Mesenchymal stem cell (in vitro differentiated cells and primary cell): ENCODE data around the gene SAA2.
A peak's percentile ranks its signal among the peaks of the same experiment; 100 is the strongest.
"Not testable (repeated sequence)": the region's sequence is repeated elsewhere in the genome, so short reads cannot be mapped to it uniquely, and the experiment has no call there.

Experiments used
- DNase-seq: peaks from one replicate; pipeline ENCODE4 v3.0.0-alpha.2; 2013
- H2AFZ ChIP-seq: one replicate; pipeline ENCODE4 v1.6.1; 2013; ENCODE audit warnings: low read depth, mild to moderate bottlenecking, control low read depth, inconsistent platforms, low read length, moderate library complexity
- H2AK5ac ChIP-seq: 2 replicates; pipeline ENCODE4 v1.6.1; 2013; ENCODE audit warnings: low read length, moderate library complexity, mild to moderate bottlenecking, inconsistent platforms; ENCODE audit not compliant: severe bottlenecking
- H2BK120ac ChIP-seq: one replicate; pipeline ENCODE4 v1.6.1; 2013; ENCODE audit warnings: low read depth, mild to moderate bottlenecking, inconsistent platforms, low read length, moderate library complexity
- H2BK12ac ChIP-seq, 2 experiments: one replicate each; pipeline ENCODE4 v1.6.1; 2013; ENCODE audit warnings: inconsistent platforms in 2 of 2, low read length in 2 of 2, mild to moderate bottlenecking in 2 of 2, moderate library complexity in 2 of 2, control low read depth in 1 of 2
- H2BK15ac ChIP-seq: one replicate; pipeline ENCODE4 v1.6.1; 2013; ENCODE audit warnings: mild to moderate bottlenecking, low read depth, inconsistent platforms; ENCODE audit not compliant: poor library complexity, severe bottlenecking
- H2BK5ac ChIP-seq: 2 replicates; pipeline ENCODE4 v1.6.1; 2013; ENCODE audit warnings: low read depth, mild to moderate bottlenecking, low read length, control low read depth, inconsistent platforms; ENCODE audit not compliant: poor library complexity, severe bottlenecking
- H3K14ac ChIP-seq, 2 experiments: one replicate each; pipeline ENCODE4 v1.6.1; 2013; ENCODE audit warnings: inconsistent platforms in 2 of 2, low read length in 2 of 2, control low read depth in 1 of 2, mild to moderate bottlenecking in 1 of 2, moderate library complexity in 1 of 2
- H3K18ac ChIP-seq, 2 experiments: one replicate each; pipeline ENCODE4 v1.6.1; 2013; ENCODE audit warnings: inconsistent platforms in 2 of 2, low read length in 2 of 2, control low read depth in 1 of 2, low read depth in 1 of 2, mild to moderate bottlenecking in 1 of 2
- H3K23ac ChIP-seq, 2 experiments: one replicate each; pipeline ENCODE4 v1.6.1; 2013; ENCODE audit warnings: inconsistent platforms in 2 of 2, low read length in 2 of 2, mild to moderate bottlenecking in 2 of 2, moderate library complexity in 2 of 2, control low read depth in 1 of 2
- H3K27ac ChIP-seq: 2 replicates; pipeline ENCODE4 v1.5.1; 2013; ENCODE audit warnings: mild to moderate bottlenecking, moderate library complexity, low read length, control low read depth, inconsistent platforms; ENCODE audit not compliant: poor library complexity, severe bottlenecking
- H3K27me3 ChIP-seq, 2 experiments: 2 replicates each; pipeline versions ENCODE4 v1.6.1 to v1.7.0; 2013; ENCODE audit warnings: low read length in 2 of 2, mild to moderate bottlenecking in 2 of 2, moderate library complexity in 2 of 2, control low read depth in 1 of 2, inconsistent platforms in 1 of 2; ENCODE audit not compliant: control insufficient read depth in 1 of 2, insufficient read depth in 1 of 2
- H3K36me3 ChIP-seq, 2 experiments: 2 replicates each; pipeline versions ENCODE4 v1.6.1 to v1.7.0; 2013; ENCODE audit warnings: low read length in 2 of 2, control low read depth in 1 of 2, inconsistent platforms in 1 of 2, low read depth in 1 of 2, mild to moderate bottlenecking in 1 of 2; ENCODE audit not compliant: insufficient read depth in 2 of 2, control insufficient read depth in 1 of 2
- H3K4ac ChIP-seq, 2 experiments: one replicate each; pipeline ENCODE4 v1.6.1; 2013; ENCODE audit warnings: inconsistent platforms in 2 of 2, low read length in 2 of 2, mild to moderate bottlenecking in 2 of 2, moderate library complexity in 2 of 2, control low read depth in 1 of 2, low read depth in 1 of 2
- H3K4me1 ChIP-seq: 2 replicates; pipeline ENCODE4 v1.6.1; 2013; ENCODE audit warnings: low read depth, low read length, control low read depth; ENCODE audit not compliant: control insufficient read depth, insufficient read depth
- H3K4me2 ChIP-seq: 2 replicates; pipeline ENCODE4 v1.6.1; 2013; ENCODE audit warnings: low read length, mild to moderate bottlenecking, inconsistent platforms; ENCODE audit not compliant: poor library complexity, severe bottlenecking
- H3K4me3 ChIP-seq, 2 experiments: 2 replicates each; pipeline versions ENCODE4 v1.5.1 to v1.7.0; 2013; ENCODE audit warnings: low read length in 2 of 2, mild to moderate bottlenecking in 2 of 2, control low read depth in 1 of 2, low read depth in 1 of 2; ENCODE audit not compliant: insufficient read depth in 1 of 2
- H3K79me1 ChIP-seq: replicated peaks from 2 replicates; pipeline ENCODE4 v1.6.1; 2013; ENCODE audit warnings: mild to moderate bottlenecking, control low read depth, low read length, inconsistent platforms; ENCODE audit not compliant: poor library complexity, severe bottlenecking
- H3K9ac ChIP-seq: 2 replicates; pipeline ENCODE4 v1.7.0; 2013; ENCODE audit warnings: mild to moderate bottlenecking, low read length, moderate library complexity
- H3K9me3 ChIP-seq: 2 replicates; pipeline ENCODE4 v1.7.0; 2013; ENCODE audit warnings: mild to moderate bottlenecking, low read length; ENCODE audit not compliant: control insufficient read depth
- H4K8ac ChIP-seq: one replicate; pipeline ENCODE4 v1.6.1; 2013; ENCODE audit warnings: inconsistent platforms, mild to moderate bottlenecking, low read length, moderate library complexity
- H4K91ac ChIP-seq: one replicate; pipeline ENCODE4 v1.6.1; 2013; ENCODE audit warnings: mild to moderate bottlenecking, low read length, inconsistent platforms
- WGBS: methylation state at CpG from one replicate; pipeline ENCODE4 v1.1.7; 2013; ENCODE audit warnings: mixed read lengths; 5-methylcytosine and 5-hydroxymethylcytosine counted together

The SAA2 gene

DNA sequence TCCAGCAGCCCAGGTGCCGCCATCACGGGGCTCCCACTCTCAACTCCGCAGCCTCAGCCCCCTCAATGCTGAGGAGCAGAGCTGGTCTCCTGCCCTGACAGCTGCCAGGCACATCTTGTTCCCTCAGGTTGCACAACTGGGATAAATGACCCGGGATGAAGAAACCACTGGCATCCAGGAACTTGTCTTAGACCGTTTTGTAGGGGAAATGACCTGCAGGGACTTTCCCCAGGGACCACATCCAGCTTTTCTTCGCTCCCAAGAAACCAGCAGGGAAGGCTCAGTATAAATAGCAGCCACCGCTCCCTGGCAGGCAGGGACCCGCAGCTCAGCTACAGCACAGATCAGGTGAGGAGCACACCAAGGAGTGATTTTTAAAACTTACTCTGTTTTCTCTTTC, 17.5 kb upstream of the SAA2 start, which contains the start of gene SAA1:
SAA1 (plus strand) TSS at position 316 of the 400 bp plus-strand sequence. CDS start 624 bp downstream, outside the sequence.
- H3K4ac ChIP-seq, result no peak within 1 kb of the TSS
- no peak within 1 kb of the TSS for H2BK15ac ChIP-seq
- peaks cover 4% of the 10 kb centered on the region for H3K4me1 ChIP-seq
- no peaks in the 10 kb centered on the region for H3K36me3 ChIP-seq
- WGBS, result 76% methylated on average over 6 of the region's 8 CpGs
- no peak within 1 kb of the TSS for H3K27ac ChIP-seq
- peaks cover 7 to 18% of the 10 kb centered on the region in 2 experiments for H3K27me3 ChIP-seq
- H4K8ac ChIP-seq, result no peak within 1 kb of the TSS
- H3K9me3 ChIP-seq, result no peaks in the 10 kb centered on the region
- no peak within 1 kb of the TSS for H2BK12ac ChIP-seq
- peak; percentile 39 for DNase-seq
- H2BK120ac ChIP-seq, result no peak within 1 kb of the TSS
- no peak within 1 kb of the TSS for H3K4me2 ChIP-seq
- H3K79me1 ChIP-seq, result no peaks in the 10 kb centered on the region
- no peak within 1 kb of the TSS for H4K91ac ChIP-seq
- no peak within 1 kb of the TSS for H3K18ac ChIP-seq
- no peak within 1 kb of the TSS for H3K23ac ChIP-seq
- no peak within 1 kb of the TSS for H2BK5ac ChIP-seq
- H2AK5ac ChIP-seq, result no peak within 1 kb of the TSS
- H3K4me3 ChIP-seq, result no peak within 1 kb of the TSS
- H3K14ac ChIP-seq, result no peak within 1 kb of the TSS
- no peak within 1 kb of the TSS for H3K9ac ChIP-seq
- no peak within 1 kb of the TSS for H2AFZ ChIP-seq

DNA sequence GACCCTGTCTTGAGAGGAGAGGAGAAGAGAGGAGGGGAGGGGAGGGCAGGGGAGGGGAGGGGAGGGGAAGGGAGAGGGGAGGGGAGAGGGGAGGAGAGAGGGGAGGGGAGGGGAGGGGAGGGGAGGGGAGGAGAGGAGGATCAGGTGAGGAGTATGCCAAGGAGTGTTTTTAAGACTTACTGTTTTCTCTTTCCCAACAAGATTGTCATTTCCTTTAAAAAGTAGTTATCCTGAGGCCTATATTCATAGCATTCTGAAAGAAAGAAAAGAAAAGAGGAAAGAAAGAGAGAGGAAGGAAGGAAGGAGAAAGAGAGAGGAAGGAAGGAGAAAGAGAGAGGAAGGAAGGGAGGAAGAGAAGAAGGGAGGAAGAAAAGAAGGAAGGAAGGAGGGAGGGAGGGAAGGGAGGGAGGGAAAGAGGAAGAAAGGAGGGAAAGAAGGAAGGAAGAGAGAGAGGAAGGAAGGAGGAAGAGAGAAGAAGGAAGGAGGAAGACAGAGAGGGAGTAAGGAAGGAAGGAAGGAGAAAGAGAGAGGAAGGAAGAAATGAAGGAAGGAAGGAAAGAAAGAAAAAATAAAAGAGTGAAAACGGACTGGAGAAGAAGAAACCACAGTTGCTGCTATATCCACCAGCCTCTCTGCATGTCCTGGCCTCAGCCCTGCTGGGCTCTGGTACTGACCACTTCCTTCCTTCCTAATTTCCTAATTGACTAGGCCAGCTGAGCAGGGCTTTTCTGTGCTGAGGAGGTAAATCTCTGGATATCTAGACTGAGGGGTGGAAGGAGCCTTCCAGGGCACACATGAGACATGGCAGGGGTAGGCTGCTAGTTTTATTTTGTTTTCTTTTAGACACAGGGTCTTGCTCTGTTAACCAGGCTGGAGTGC, 16.4 kb upstream of the SAA2 start:
- no peak overlapping the region for H3K4me2 ChIP-seq
- H3K9me3 ChIP-seq, result no peaks in the 10 kb centered on the region
- 100% methylated on average over 1 of the region's 1 CpG for WGBS
- peaks cover 4% of the 10 kb centered on the region for H3K4me1 ChIP-seq
- no peak overlapping the region for H2BK12ac ChIP-seq
- no peak overlapping the region for H2BK15ac ChIP-seq
- no peak overlapping the region for H2BK5ac ChIP-seq
- no peak overlapping the region for H3K9ac ChIP-seq
- H2AK5ac ChIP-seq, result no peak overlapping the region
- H3K23ac ChIP-seq, result no peak overlapping the region
- no peak overlapping the region for H3K4ac ChIP-seq
- H3K27ac ChIP-seq, result no peak overlapping the region
- DNase-seq, result no peak
- no peak overlapping the region for H3K18ac ChIP-seq
- H3K36me3 ChIP-seq, result no peaks in the 10 kb centered on the region
- H3K4me3 ChIP-seq, result no peak overlapping the region
- H3K27me3 ChIP-seq, result peaks cover 8 to 26% of the 10 kb centered on the region in 2 experiments
- H4K91ac ChIP-seq, result no peak overlapping the region
- H4K8ac ChIP-seq, result no peak overlapping the region
- H3K79me1 ChIP-seq, result no peaks in the 10 kb centered on the region
- no peak overlapping the region for H3K14ac ChIP-seq
- H2AFZ ChIP-seq, result no peak overlapping the region
- H2BK120ac ChIP-seq, result no peak overlapping the region

DNA sequence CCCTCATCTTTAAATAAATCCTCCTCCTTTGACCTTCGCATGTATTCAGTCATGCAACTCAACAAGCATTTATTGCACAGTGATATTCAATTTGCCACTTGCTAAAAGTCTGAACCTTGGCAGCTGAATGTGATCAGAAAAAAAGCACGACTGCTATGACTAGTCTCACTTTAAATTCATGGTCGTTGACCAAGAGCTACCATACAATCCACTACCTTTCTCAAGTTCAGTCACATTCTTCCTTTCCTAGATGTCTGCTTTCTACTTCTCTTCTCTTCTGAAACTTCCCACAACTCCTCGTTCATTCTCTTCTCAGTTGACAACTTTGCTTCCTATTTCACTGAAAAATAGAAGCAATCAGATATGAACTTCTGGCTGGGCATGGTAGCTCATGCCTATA, 15.6 kb upstream of the SAA2 start:
- no peak overlapping the region for H3K27ac ChIP-seq
- no peak overlapping the region for H2BK15ac ChIP-seq
- H4K91ac ChIP-seq, result no peak overlapping the region
- no peak overlapping the region for H2BK12ac ChIP-seq
- H4K8ac ChIP-seq, result no peak overlapping the region
- H3K23ac ChIP-seq, result no peak overlapping the region
- H2AFZ ChIP-seq, result no peak overlapping the region
- H3K9ac ChIP-seq, result no peak overlapping the region
- no peaks in the 10 kb centered on the region for H3K9me3 ChIP-seq
- H3K14ac ChIP-seq, result no peak overlapping the region
- H2AK5ac ChIP-seq, result no peak overlapping the region
- no peak overlapping the region for H2BK120ac ChIP-seq
- H3K4me2 ChIP-seq, result no peak overlapping the region
- peaks cover 15 to 31% of the 10 kb centered on the region in 2 experiments for H3K27me3 ChIP-seq
- no peak overlapping the region for H2BK5ac ChIP-seq
- no peak overlapping the region for H3K4me3 ChIP-seq
- H3K79me1 ChIP-seq, result no peaks in the 10 kb centered on the region
- no peak overlapping the region for H3K18ac ChIP-seq
- no peak overlapping the region for H3K4ac ChIP-seq
- DNase-seq, result no peak
- H3K36me3 ChIP-seq, result no peaks in the 10 kb centered on the region
- H3K4me1 ChIP-seq, result peaks cover 4% of the 10 kb centered on the region
- 62% methylated on average over 4 of the region's 4 CpGs for WGBS

DNA sequence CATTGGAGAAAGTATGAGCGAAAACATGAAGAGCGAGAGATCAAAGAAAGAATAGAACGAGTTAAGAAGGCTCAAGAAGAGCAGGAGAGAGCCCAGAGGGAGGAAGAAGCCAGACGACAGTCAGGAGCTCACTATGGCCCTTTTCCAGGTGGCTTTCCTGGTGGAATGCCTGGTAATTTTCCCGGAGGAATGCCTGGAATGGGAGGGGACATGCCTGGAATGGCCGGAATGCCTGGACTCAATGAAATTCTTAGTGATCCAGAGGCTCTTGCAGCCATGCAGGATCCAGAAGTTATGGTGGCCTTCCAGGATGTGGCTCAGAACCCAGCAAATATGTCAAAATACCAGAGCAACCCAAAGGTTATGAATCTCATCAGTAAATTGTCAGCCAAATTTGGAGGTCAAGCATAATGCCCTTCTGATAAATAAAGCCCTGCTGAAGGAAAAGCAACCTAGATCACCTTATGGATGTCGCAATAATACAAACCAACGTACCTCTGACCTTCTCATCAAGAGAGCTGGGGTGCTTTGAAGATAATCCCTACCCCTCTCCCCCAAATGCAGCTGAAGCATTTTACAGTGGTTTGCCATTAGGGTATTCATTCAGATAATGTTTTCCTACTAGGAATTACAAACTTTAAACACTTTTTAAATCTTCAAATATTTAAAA, 14.3 kb upstream of the SAA2 start:
- H2BK120ac ChIP-seq, H3K4me3 ChIP-seq, H3K79me1 ChIP-seq, H3K9me3 ChIP-seq, H4K8ac ChIP-seq, H3K36me3 ChIP-seq, H3K4ac ChIP-seq, H3K4me1 ChIP-seq, H2BK5ac ChIP-seq, H3K14ac ChIP-seq, H2AFZ ChIP-seq, H3K23ac ChIP-seq, H3K9ac ChIP-seq, H3K27ac ChIP-seq, H3K4me2 ChIP-seq, H2AK5ac ChIP-seq, H2BK15ac ChIP-seq, H3K18ac ChIP-seq, H4K91ac ChIP-seq, H2BK12ac ChIP-seq, DNase-seq: not testable (repeated sequence)
- 71% methylated on average over 6 of the region's 8 CpGs for WGBS
- peaks cover 15 to 31% of the 10 kb centered on the region in 2 experiments for H3K27me3 ChIP-seq
